Measurements from ENCODE around the gene SBDS.

GRCh38 chr7:67033251-67033650, 37.9 kb upstream of the SBDS start:
- TF ChIP-seq TAF1 (IDR thresholded peaks at IDR 0.05; ENCODE audit: borderline replicate concordance, insufficient read depth, low read length) (no peak), REST (IDR thresholded peaks at IDR 0.05; ENCODE audit: insufficient read depth in 1 of 2, low read depth in 2 of 2, low read length in 2 of 2) (no peak)

Measured in PFSK-1 (cell line).